ENCODE data around the gene GADD45A.
A peak's percentile ranks its signal among the peaks of the same experiment; 100 is the strongest.

GRCh38 chr1:67713057-67713846 is 28.3 kb downstream of the GADD45A start:
- peak; percentile 52; the same call in 1 of the 2 replicates for TF ChIP-seq REST (IDR thresholded peaks at IDR 0.05; ENCODE audit: low read depth, low read length)
- no peak for TF ChIP-seq POLR2AphosphoS5 (IDR thresholded peaks at IDR 0.05; ENCODE audit: low read depth, low read length)
- TF ChIP-seq IRF3 (IDR thresholded peaks at IDR 0.05; ENCODE audit: low read depth, low read length): no peak
- peak; percentile 22; the same call in 1 of the 2 replicates for TF ChIP-seq RAD21 (IDR thresholded peaks at IDR 0.05; ENCODE audit: low read length)
- no peak for TF ChIP-seq CTCF (IDR thresholded peaks at IDR 0.05)
- peak; percentile 43; the same call in 1 of the 2 replicates for TF ChIP-seq YY1 (IDR thresholded peaks at IDR 0.05; ENCODE audit: low read depth)

All from SK-N-SH (cell line).